ENCODE data around the gene SGPL1. TPM values are rescaled to one million over a fixed set of nuclear protein-coding genes. Genes with fewer than 3 reads are reported as not detected.

SGPL1 gene
- total RNA-seq, 3 donors from 2014 or later (not counting 1 experiment from before 2014, with no cell fraction given) = 33.7 to 48.4 (median 47.8) TPM

DNA sequence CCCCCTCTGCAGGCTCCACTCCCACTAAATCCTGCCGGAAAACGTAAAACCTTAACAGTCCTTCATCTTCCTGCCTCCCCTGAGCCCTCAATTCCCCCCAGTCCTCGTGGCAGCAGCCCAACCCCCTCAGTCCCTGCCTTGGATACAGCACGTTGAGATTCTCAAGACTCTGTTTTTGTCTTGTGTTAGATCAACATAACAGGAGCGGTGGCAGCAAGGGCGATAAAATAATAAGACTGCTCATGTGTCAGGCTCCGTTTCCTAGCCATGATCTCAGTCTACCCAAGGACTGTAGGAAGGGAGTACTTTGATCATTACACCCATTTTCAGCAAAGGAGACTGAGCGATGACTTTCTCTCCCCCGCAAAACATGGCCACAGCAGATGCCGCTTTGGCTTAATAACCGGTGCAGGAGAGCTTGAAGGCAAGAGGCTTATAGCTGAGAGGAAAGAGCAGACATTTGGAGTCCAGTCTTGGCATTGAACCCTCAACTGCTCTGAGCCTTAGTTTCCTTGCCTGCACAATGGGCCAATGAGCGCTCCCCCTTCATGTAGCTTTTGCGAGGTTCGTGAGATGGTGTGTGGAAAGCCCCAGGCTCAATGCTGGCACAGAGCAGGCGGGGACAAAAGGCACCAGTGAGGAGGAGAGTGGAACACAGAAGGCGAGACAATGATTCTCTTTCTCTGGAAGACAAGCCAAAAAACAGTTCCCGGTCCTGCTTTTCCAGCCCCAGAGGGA lies 114.7 kb downstream of the SGPL1 start:
- Mint-ChIP-seq H3K9me3 (no peaks in the 10 kb centered on the region), H3K36me3 (no peaks in the 10 kb centered on the region), H3K27me3 (ENCODE audit: low read depth in 2 of 2) (peaks cover 0 to under 1% of the 10 kb centered on the region in 2 donors), H3K27ac (no peak overlapping the region), H3K4me1 (peaks cover 2 to 3% of the 10 kb centered on the region in 2 donors), H3K4me3 (no peak overlapping the region)
- Histone ChIP-seq H3K4me3 (ENCODE audit: low read length) (no peak overlapping the region), H3K27ac (ENCODE audit: low read length) (no peak overlapping the region), H3K27me3 (ENCODE audit: control insufficient read depth, insufficient read depth, low read length) (no peaks in the 10 kb centered on the region), H3K9me3 (ENCODE audit: control insufficient read depth, insufficient read depth, low read length) (no peaks in the 10 kb centered on the region), H3K36me3 (ENCODE audit: control insufficient read depth, insufficient read depth, low read length) (no peaks in the 10 kb centered on the region), H3K4me1 (ENCODE audit: control insufficient read depth, insufficient read depth, low read length) (peaks cover 4% of the 10 kb centered on the region)
- TF ChIP-seq, protein P1, sequence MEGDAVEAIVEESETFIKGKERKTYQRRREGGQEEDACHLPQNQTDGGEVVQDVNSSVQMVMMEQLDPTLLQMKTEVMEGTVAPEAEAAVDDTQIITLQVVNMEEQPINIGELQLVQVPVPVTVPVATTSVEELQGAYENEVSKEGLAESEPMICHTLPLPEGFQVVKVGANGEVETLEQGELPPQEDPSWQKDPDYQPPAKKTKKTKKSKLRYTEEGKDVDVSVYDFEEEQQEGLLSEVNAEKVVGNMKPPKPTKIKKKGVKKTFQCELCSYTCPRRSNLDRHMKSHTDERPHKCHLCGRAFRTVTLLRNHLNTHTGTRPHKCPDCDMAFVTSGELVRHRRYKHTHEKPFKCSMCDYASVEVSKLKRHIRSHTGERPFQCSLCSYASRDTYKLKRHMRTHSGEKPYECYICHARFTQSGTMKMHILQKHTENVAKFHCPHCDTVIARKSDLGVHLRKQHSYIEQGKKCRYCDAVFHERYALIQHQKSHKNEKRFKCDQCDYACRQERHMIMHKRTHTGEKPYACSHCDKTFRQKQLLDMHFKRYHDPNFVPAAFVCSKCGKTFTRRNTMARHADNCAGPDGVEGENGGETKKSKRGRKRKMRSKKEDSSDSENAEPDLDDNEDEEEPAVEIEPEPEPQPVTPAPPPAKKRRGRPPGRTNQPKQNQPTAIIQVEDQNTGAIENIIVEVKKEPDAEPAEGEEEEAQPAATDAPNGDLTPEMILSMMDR (IDR thresholded peaks at IDR 0.05) = no peak
- DNase-seq (no peak), ATAC-seq (no peak)
- WGBS (ENCODE audit: insufficient coverage) = 88% methylated on average over 16 of the region's 17 CpGs
- intact Hi-C loops (cut with micrococcal nuclease) = no loop called here

Other genes with a start within 250 kb of the SGPL1 start
- 1,000 to 10,000 TPM; 1,641 to 2,133 (median 1,982) TPM for gene PRF1, start 213.2 kb upstream of the SGPL1 start, total RNA-seq
- gene ADAMTS14, start 143.4 kb upstream of the SGPL1 start, total RNA-seq = 1 to 10 TPM in 2 of 3 donors, under 1 TPM in 1; 0.70 to 1.5 (median 1.1) TPM
- gene TBATA, start 30.6 kb upstream of the SGPL1 start, total RNA-seq = under 1 TPM in 1 of 3 donors, not detected in 2; 0.16 TPM
- 10 to 100 TPM in 2 of 3 donors, 1 to 10 TPM in 1; 7.2 to 15.3 (median 10.4) TPM for gene PCBD1, start 72.6 kb downstream of the SGPL1 start, total RNA-seq

Data from natural killer cell (primary cell).